Suprapubic skin (tissue), 4 donors: ENCODE results near the gene GALM. TPM values are rescaled to one million over a fixed set of nuclear protein-coding genes. Genes with fewer than 3 reads are reported as not detected.

Experiments used
- DNase-seq, 2 donors: peaks; one replicate each; pipeline ENCODE4 v3.0.0-alpha.2; 2019; ENCODE audit warnings: low spot score in 2 of 2
- H3K27ac ChIP-seq: fragments of 200-600 bp; sonication (generic); one replicate; pipeline ENCODE4 v1.5.1; 2019
- H3K27me3 ChIP-seq: fragments of 200-600 bp; sonication (generic); one replicate; pipeline ENCODE4 v1.5.1; 2019
- H3K36me3 ChIP-seq: fragments of 200-600 bp; sonication (generic); one replicate; pipeline ENCODE4 v1.5.1; 2019
- H3K4me1 ChIP-seq: fragments of 200-600 bp; sonication (generic); one replicate; pipeline ENCODE4 v1.5.1; 2019
- H3K4me3 ChIP-seq: fragments of 200-600 bp; sonication (generic); one replicate; pipeline ENCODE4 v1.5.1; 2019; ENCODE audit warnings: mild to moderate bottlenecking
- H3K9me3 ChIP-seq: fragments of 200-600 bp; sonication (generic); one replicate; pipeline ENCODE4 v1.5.1; 2019
- EP300 ChIP-seq: sonication (generic); formaldehyde crosslinking; IDR thresholded peaks from one replicate; pipeline ENCODE4 v1.6.1; 2017; ENCODE audit warnings: antibody characterized with exemption
- POLR2A ChIP-seq, 2 donors: fragments of 450-650 bp; IDR thresholded peaks; one replicate each; pipeline ENCODE4 v1.6.1; 2017; ENCODE audit warnings: antibody characterized with exemption in 2 of 2, mild to moderate bottlenecking in 2 of 2, moderate library complexity in 2 of 2
- POLR2AphosphoS5 ChIP-seq, 3 donors: sonication (generic); formaldehyde crosslinking; IDR thresholded peaks; one replicate each; pipeline ENCODE4 v1.6.1; 2017; ENCODE audit warnings: antibody characterized with exemption in 3 of 3
- WGBS: methylation state at CpG from one replicate; pipeline ENCODE4 v1.1.5; 2018; 5-methylcytosine and 5-hydroxymethylcytosine counted together
- total RNA-seq, 4 donors: library from RNA; depleted of rRNA; stranded (reverse); fragments of >200 nt; gene quantifications; one replicate each; pipeline ENCODE4 v1.1.0, GENCODE V29; 2016
- TF ChIP-seq, protein P1 (sequence below), 2 donors: fragments of 200-600 bp in 1 of 2; fragments of 450-650 bp in 1 of 2; sonication (generic) in 1 of 2; IDR thresholded peaks; one replicate each; pipeline ENCODE4 v1.5.1; 2016 to 2019; ENCODE audit warnings: antibody characterized with exemption in 2 of 2, mild to moderate bottlenecking in 1 of 2, moderate library complexity in 1 of 2

Gene GALM
- total RNA-seq, 4 donors from 2014 or later, result 3.7 to 16.4 (median 7.1) TPM

DNA sequence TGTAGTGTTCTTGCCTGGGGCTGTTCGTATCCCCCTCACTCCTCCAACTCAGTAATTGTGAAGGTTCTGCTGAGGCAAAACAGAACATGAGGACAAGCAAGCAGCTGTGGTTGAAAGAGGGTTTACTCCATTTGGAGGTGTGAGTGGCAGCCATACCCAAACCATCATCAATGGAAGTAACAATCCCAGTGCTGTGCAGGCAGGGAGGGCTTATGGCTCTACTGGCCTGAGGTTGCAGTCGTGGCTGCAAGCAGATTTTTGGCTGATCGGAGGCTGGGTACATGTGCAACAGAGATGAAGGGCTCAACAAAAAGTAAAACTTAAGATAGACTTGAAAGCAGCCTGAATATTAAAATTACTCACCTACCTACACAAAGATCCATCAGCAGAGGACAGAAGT is 72.0 kb downstream of the GALM start:
- Histone ChIP-seq H3K4me1 (peaks cover 23% of the 10 kb centered on the region), H3K27me3 (no peaks in the 10 kb centered on the region), H3K27ac (no peak overlapping the region), H3K4me3 (no peak overlapping the region), H3K36me3 (peaks cover 29% of the 10 kb centered on the region), H3K9me3 (no peaks in the 10 kb centered on the region)
- 81% methylated on average over 3 of the region's 3 CpGs for WGBS
- TF ChIP-seq EP300 (no peak), POLR2AphosphoS5 (IDR thresholded peaks at IDR 0.05) (no peak), POLR2A (IDR thresholded peaks at IDR 0.05) (no peak)
- TF ChIP-seq, protein P1, sequence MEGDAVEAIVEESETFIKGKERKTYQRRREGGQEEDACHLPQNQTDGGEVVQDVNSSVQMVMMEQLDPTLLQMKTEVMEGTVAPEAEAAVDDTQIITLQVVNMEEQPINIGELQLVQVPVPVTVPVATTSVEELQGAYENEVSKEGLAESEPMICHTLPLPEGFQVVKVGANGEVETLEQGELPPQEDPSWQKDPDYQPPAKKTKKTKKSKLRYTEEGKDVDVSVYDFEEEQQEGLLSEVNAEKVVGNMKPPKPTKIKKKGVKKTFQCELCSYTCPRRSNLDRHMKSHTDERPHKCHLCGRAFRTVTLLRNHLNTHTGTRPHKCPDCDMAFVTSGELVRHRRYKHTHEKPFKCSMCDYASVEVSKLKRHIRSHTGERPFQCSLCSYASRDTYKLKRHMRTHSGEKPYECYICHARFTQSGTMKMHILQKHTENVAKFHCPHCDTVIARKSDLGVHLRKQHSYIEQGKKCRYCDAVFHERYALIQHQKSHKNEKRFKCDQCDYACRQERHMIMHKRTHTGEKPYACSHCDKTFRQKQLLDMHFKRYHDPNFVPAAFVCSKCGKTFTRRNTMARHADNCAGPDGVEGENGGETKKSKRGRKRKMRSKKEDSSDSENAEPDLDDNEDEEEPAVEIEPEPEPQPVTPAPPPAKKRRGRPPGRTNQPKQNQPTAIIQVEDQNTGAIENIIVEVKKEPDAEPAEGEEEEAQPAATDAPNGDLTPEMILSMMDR (IDR thresholded peaks at IDR 0.05), result no peak
- peak in 1 of 2 donors; percentile 35 for DNase-seq

DNA sequence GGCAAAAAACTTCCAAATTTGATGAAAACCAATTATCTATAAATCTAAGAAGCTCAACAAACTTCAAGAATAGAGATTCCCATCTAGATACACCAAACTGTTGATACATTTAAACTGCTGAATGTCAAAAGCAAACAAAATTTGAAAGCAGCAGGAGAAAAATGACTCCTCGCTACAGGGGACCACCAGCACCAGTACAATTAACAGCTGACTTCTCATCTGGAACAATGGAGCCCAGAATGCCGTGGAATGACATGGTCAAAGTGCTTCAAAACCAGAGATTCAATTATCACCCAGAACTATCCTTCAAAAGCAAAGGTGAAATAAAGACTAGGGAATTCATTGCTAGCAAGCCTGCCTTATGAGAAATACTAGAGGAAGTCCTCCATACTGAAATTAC is 73.6 kb downstream of the GALM start:
- H3K36me3 ChIP-seq, result peaks cover 35% of the 10 kb centered on the region
- TF ChIP-seq EP300 (no peak), POLR2AphosphoS5 (IDR thresholded peaks at IDR 0.05) (no peak), POLR2A (IDR thresholded peaks at IDR 0.05) (no peak)
- TF ChIP-seq, protein P1 (IDR thresholded peaks at IDR 0.05), result no peak
- H3K4me1 ChIP-seq, result peaks cover 23% of the 10 kb centered on the region
- 98% methylated on average over 2 of the region's 2 CpGs for WGBS
- peak in 1 of 2 donors; percentile 7 for DNase-seq
- no peak overlapping the region for H3K4me3 ChIP-seq
- H3K27ac ChIP-seq, result no peak overlapping the region
- no peaks in the 10 kb centered on the region for H3K9me3 ChIP-seq
- no peaks in the 10 kb centered on the region for H3K27me3 ChIP-seq

DNA sequence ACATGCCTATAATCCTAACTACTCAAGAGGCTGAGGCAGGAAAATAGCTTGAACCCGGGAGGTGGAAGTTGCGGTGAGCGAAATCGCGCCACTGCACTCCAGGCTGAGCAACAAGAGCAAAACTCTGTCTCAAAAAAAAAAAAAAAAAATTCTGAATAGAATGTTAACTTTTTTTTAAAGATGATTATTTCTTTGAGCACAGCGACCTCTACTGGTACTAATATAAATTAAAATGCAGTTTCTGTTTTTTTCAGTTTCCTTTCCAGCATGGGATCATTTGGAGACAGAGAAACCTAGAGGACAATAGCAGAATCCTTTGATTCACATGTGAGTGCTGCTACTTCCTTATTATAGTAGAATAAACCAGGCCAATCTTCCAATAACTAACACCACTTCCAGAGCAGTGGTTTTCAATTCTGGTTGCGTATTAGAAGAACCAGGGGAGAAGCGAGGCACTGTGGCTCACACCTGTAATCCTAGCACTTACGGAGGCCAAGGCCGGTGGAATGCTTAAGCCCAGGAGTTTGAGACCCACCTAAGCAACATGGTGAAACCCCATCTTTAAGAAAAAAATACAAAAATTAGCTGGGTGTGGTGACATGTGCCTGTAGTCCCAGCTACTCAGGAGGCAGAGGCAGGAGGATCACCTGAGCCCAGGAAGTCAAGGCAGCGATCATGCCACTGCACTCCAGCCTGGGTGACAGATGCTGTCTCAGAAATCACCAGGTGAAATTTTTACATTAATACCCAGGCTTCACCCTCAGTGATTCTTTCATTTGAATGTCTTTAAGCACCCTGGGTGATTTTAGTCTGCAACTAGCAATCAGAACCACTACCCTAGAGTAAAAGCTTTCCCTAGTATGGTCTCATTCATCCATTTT is 75.2 kb downstream of the GALM start:
- Histone ChIP-seq H3K9me3 (no peaks in the 10 kb centered on the region), H3K27me3 (no peaks in the 10 kb centered on the region), H3K4me1 (peaks cover 24% of the 10 kb centered on the region), H3K36me3 (peaks cover 51% of the 10 kb centered on the region), H3K27ac (no peak overlapping the region), H3K4me3 (no peak overlapping the region)
- 59% methylated on average over 11 of the region's 11 CpGs for WGBS
- DNase-seq, result peak in 1 of 2 donors; percentile 26
- no peak for TF ChIP-seq POLR2AphosphoS5 (IDR thresholded peaks at IDR 0.05)
- TF ChIP-seq, protein P1 (IDR thresholded peaks at IDR 0.05), result peak; percentile 47 to 92

DNA sequence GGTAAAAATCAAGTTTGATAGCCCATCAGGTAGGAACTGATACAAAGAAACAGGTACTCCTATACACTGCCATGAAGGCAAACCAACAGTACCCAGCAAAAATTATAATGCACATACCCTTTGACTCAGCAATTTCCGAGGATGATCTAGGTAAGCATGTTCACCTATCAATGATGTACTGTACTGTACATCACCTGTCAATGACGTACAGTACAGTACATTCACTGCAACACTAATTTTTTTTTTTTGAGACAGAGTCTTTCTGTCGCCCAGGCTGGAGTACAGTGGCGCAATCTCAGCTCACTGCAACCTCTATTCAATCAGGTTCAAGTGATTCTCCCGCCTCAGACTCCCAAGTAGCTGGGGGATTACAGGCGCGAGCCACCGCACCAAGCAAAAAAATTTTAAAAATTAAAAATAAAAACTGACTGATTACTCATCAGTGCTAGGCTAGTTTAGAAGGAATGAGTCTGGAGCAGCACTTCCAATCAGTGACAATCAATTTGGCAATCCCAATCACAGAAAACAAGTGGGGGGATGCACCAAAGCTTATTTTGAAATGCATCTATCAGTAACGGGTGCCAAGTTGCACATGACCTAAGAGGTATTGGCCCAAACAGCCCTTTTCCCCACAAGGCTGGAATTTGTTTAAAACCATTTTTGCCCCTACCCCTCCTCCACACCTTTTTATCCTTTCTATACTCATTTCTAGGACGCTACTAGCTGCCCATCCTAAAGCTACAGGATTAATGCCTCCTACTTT is 77.1 kb downstream of the GALM start:
- H3K27ac ChIP-seq, result no peak overlapping the region
- peaks cover 29% of the 10 kb centered on the region for H3K4me1 ChIP-seq
- TF ChIP-seq POLR2A (IDR thresholded peaks at IDR 0.05), result no peak
- WGBS, result 83% methylated on average over 10 of the region's 10 CpGs
- no peak overlapping the region for H3K4me3 ChIP-seq
- no peak for DNase-seq
- peaks cover 66% of the 10 kb centered on the region for H3K36me3 ChIP-seq
- H3K9me3 ChIP-seq, result no peaks in the 10 kb centered on the region
- no peaks in the 10 kb centered on the region for H3K27me3 ChIP-seq

DNA sequence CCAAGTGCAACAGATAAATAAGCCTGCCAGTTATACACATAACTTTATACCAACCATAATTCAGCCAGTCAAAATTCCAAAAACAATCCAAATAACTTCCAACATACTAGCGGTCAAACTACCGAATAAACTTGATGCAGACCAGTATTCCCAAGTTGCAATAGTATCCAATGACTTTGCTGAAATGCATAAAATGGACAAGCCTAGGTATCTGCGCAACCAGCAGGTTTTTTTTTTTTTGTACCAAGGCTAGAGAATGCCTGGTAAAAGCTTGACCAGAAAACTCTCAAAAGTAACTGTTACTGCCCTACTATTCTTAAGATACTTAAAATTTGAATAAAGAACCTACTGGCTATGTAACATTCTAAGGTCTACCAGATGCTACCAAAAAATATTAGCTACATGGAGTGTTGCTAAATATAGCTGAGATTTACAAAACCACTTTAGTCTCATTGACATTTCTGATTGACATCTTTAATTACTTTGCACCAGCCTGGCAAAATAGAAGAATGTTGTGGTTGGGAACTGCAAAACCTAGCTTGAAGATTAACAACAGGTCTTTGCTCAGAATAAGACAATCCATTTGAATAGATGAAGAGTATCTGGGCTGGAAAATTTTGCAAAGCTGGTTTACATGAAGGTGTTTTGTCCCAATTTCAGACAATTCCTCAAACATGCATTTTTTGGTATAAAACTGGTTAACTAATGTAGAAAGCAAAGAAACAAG is 77.9 kb downstream of the GALM start:
- Histone ChIP-seq H3K4me3 (no peak overlapping the region), H3K4me1 (peaks cover 34% of the 10 kb centered on the region), H3K36me3 (peaks cover 68% of the 10 kb centered on the region), H3K9me3 (no peaks in the 10 kb centered on the region), H3K27ac (no peak overlapping the region), H3K27me3 (no peaks in the 10 kb centered on the region)
- 80% methylated on average over 3 of the region's 3 CpGs for WGBS
- TF ChIP-seq POLR2A (IDR thresholded peaks at IDR 0.05) (no peak), EP300 (no peak), POLR2AphosphoS5 (IDR thresholded peaks at IDR 0.05) (no peak)
- TF ChIP-seq, protein P1 (IDR thresholded peaks at IDR 0.05), result no peak
- DNase-seq, result no peak
